Breast epithelium (tissue), 4 donors: ENCODE results near the gene TUBGCP2. TPM values are rescaled to one million over a fixed set of nuclear protein-coding genes. Genes with fewer than 3 reads are reported as not detected.

ENCODE experiments used
- DNase-seq, 2 donors: peaks; one replicate each; pipeline ENCODE4 v3.0.0-alpha.2; 2019; ENCODE audit warnings: low spot score in 2 of 2
- H3K27ac ChIP-seq, 2 donors: fragments of 200-600 bp; sonication (generic) in 1 of 2; one replicate each; pipeline ENCODE4 v1.5.1; 2016 to 2019; ENCODE audit warnings: mild to moderate bottlenecking in 1 of 2
- H3K27me3 ChIP-seq, 2 donors: fragments of 200-600 bp; sonication (generic) in 1 of 2; one replicate each; pipeline versions ENCODE4 v1.5.1 to v1.6.0; 2017 to 2019; ENCODE audit warnings: control low read depth in 1 of 2, mild to moderate bottlenecking in 1 of 2
- H3K36me3 ChIP-seq: fragments of 200-600 bp; one replicate; pipeline ENCODE4 v1.5.1; 2019
- H3K4me1 ChIP-seq, 2 donors: fragments of 200-600 bp; sonication (generic); one replicate each; pipeline ENCODE4 v1.5.1; 2016 to 2019; ENCODE audit warnings: control low read depth in 1 of 2
- H3K4me3 ChIP-seq, 3 donors: fragments of 200-600 bp; sonication (generic); 1 replicate in 2 of 3; 2 replicates in 1 of 3; pipeline ENCODE4 v1.5.1; 2016 to 2019; ENCODE audit warnings: mild to moderate bottlenecking in 3 of 3, moderate library complexity in 2 of 3
- H3K9me3 ChIP-seq, 2 donors: fragments of 200-600 bp; sonication (generic) in 1 of 2; one replicate each; pipeline ENCODE4 v1.5.1; 2016 to 2019; ENCODE audit warnings: control low read depth in 1 of 2
- POLR2A ChIP-seq: fragments of 450-650 bp; IDR thresholded peaks from one replicate; pipeline ENCODE4 v1.6.1; 2016; ENCODE audit warnings: antibody characterized with exemption, mild to moderate bottlenecking, moderate library complexity
- POLR2AphosphoS5 ChIP-seq, 3 donors: sonication (generic); formaldehyde crosslinking; IDR thresholded peaks; one replicate each; pipeline ENCODE4 v1.6.1; 2017; ENCODE audit warnings: antibody characterized with exemption in 3 of 3
- intact Hi-C: fragments of 100-400 bp; cut with DNase I; formaldehyde crosslinking; loops from one replicate; pipeline ENCODE4 v1.15.1; 2023; ENCODE audit warnings: low total_unique reads
- total RNA-seq, 3 donors: library from RNA; depleted of rRNA; stranded (reverse); fragments of >200 nt; gene quantifications; one replicate each; pipeline ENCODE4 v1.1.0, GENCODE V29; 2016
- TF ChIP-seq, protein P1 (sequence below), 3 donors: fragments of 450-650 bp; IDR thresholded peaks; one replicate each; pipeline ENCODE4 v1.5.1; 2016 to 2017; ENCODE audit warnings: antibody characterized with exemption in 3 of 3, mild to moderate bottlenecking in 3 of 3, moderate library complexity in 3 of 3

The TUBGCP2 gene
- total RNA-seq, 3 donors from 2014 or later: 33.6 to 40.0 (median 39.5) TPM

DNA sequence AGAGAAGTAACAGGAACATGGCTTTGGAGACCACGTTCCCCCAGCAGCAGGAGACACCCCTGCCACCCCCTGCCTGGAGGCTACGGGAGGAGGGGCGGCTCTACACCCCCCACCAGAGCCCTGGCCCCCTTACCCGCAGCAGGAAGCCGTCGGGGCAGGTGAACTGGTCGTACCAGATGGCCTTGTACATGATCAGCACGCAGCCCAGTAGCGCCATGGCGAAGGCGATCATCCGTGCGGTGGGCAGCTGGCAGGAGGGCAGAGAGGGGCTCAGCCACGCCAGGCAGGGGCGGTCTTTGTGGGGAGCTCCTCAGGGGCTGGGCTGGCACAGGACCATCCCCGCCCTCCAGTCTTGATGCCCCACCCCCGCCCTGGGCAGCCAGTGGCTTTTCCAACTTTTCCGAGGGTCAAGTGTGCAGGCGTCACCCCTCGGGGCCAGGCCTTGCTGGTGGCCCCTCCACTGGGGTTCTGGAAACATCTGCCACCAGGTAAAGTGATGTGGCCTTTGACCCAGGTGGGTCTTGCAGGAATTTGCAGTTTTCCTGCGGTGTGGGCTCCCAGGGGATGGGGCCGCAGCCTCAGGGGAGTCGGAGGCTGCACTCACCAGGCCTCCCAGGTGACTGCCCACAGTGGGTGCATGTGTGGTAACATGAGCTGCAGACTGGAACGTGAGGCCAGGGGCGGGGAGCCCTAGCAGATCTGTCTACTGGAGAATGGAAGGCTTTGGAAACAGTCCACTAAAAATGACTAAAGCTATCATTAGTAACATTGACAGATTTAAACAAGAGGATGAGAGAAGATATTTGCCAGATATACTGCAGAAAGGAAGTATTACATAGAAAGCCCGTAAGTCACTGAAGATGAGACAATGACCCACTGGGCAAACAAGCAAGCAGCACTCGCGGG lies 18.3 kb upstream of the TUBGCP2 start:
- no peak overlapping the region for H3K4me3 ChIP-seq
- peaks cover 6 to 56% of the 10 kb centered on the region in 2 donors for H3K27me3 ChIP-seq
- TF ChIP-seq POLR2A (no peak), POLR2AphosphoS5 (IDR thresholded peaks at IDR 0.05) (no peak)
- TF ChIP-seq, protein P1, sequence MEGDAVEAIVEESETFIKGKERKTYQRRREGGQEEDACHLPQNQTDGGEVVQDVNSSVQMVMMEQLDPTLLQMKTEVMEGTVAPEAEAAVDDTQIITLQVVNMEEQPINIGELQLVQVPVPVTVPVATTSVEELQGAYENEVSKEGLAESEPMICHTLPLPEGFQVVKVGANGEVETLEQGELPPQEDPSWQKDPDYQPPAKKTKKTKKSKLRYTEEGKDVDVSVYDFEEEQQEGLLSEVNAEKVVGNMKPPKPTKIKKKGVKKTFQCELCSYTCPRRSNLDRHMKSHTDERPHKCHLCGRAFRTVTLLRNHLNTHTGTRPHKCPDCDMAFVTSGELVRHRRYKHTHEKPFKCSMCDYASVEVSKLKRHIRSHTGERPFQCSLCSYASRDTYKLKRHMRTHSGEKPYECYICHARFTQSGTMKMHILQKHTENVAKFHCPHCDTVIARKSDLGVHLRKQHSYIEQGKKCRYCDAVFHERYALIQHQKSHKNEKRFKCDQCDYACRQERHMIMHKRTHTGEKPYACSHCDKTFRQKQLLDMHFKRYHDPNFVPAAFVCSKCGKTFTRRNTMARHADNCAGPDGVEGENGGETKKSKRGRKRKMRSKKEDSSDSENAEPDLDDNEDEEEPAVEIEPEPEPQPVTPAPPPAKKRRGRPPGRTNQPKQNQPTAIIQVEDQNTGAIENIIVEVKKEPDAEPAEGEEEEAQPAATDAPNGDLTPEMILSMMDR (IDR thresholded peaks at IDR 0.05): no peak
- H3K27ac ChIP-seq: no peak overlapping the region
- no peak for DNase-seq
- peaks cover 0 to 5% of the 10 kb centered on the region in 2 donors for H3K4me1 ChIP-seq
- H3K36me3 ChIP-seq: no peaks in the 10 kb centered on the region
- intact Hi-C loops: no loop called here
- no peaks in the 10 kb centered on the region for H3K9me3 ChIP-seq

DNA sequence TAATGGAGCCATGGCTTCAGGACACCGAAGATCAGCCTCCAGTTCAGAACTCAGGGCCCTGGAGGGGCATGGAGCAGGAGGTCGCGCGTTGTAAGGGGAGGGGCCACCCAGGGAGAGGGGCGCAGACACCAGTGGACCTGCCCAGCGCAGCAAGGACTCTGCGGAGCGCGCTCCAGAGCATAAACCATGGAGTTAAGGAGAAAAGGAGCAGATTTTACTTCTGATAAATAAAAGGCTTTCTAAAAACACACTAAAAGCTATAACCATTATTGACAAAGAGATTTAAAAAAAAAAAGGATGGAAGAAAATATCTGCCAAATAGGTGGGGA lies 17.5 kb upstream of the TUBGCP2 start:
- peak overlapping the region in 2 of 3 donors; percentile 52 to 68 for H3K4me3 ChIP-seq
- no peaks in the 10 kb centered on the region for H3K36me3 ChIP-seq
- H3K27me3 ChIP-seq: peaks cover 6 to 52% of the 10 kb centered on the region in 2 donors
- TF ChIP-seq, protein P1 (IDR thresholded peaks at IDR 0.05): no peak
- no peak for TF ChIP-seq POLR2A
- no peak for TF ChIP-seq POLR2AphosphoS5 (IDR thresholded peaks at IDR 0.05)
- peaks cover 0 to 5% of the 10 kb centered on the region in 2 donors for H3K4me1 ChIP-seq
- H3K9me3 ChIP-seq: no peaks in the 10 kb centered on the region
- no peak overlapping the region for H3K27ac ChIP-seq
- intact Hi-C loops: no loop called here
- DNase-seq: no peak

DNA sequence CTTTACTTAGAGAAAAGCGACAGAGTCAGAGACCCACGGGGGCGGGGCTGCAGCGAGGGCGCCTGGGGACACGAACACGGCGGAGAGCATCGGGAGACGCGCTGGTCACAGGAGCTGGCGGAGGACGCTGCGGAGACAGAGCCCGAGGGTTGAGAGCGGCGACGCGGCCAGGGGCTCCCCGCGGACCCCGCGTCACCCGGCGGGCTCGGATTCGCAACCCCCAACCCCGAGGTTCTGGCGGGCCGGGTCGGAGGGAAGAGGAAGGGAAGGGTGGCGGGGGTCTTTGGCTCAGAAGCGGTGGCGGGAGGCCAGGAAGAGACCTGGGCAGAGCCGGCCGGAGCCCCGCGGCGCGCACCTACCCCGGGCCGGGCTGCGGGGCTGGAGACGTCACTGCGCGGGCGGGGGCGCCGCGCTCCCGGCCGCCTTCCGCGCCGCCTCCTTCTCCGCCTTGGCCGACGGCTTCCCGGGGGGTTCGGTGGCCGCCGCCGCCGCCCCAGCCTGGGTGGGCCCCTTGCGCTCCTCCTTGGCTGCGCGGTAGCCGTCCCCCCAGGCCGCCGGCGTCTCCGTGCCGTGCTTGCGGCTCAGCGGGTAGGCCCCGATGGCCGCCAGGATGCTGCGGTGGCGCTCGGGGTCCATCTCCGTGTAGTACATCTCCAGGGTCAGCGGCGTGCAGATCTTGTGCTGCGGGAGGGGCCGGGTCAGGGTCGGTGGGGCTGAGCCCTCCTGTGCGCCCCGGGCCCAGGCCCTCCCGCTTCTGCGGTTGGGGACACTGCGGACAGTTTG lies 17.0 kb upstream of the TUBGCP2 start:
- Histone ChIP-seq H3K4me1 (peaks cover 0 to 5% of the 10 kb centered on the region in 2 donors), H3K4me3 (peak overlapping the region; percentile 3 to 68 (median 52)), H3K27ac (no peak overlapping the region), H3K9me3 (peaks cover 0 to 3% of the 10 kb centered on the region in 2 donors), H3K27me3 (peaks cover 6 to 49% of the 10 kb centered on the region in 2 donors), H3K36me3 (no peaks in the 10 kb centered on the region)
- TF ChIP-seq, protein P1 (IDR thresholded peaks at IDR 0.05): no peak
- no peak for TF ChIP-seq POLR2A
- no peak for TF ChIP-seq POLR2AphosphoS5 (IDR thresholded peaks at IDR 0.05)
- intact Hi-C loops: no loop called here
- DNase-seq: no peak

DNA sequence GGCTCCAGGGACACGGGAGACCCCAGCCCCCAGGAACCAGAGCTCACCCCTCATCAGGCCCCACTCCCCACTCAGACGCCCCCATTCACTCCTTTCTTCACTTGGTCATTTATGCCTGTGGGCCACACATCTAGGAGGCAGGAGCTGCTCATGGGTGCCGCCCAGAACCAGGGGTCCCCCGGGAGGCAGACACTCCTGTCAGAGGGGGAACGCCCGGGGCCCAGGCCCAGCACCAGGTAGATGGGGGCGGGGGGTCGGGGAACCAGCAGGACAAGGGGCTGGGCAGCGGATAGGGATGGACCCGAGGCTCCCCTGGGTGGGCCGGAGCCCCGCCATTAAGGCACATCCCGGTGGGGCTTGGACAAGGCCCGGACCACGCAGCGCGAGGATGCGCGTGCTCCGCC lies 16.2 kb upstream of the TUBGCP2 start:
- Histone ChIP-seq H3K4me1 (peaks cover 0 to 5% of the 10 kb centered on the region in 2 donors), H3K27me3 (peaks cover 6 to 49% of the 10 kb centered on the region in 2 donors), H3K36me3 (no peaks in the 10 kb centered on the region), H3K9me3 (peaks cover 0 to 3% of the 10 kb centered on the region in 2 donors), H3K27ac (no peak overlapping the region), H3K4me3 (peak overlapping the region in 2 of 3 donors; percentile 52 to 68)
- DNase-seq: no peak
- TF ChIP-seq POLR2AphosphoS5 (IDR thresholded peaks at IDR 0.05) (no peak), POLR2A (no peak)
- TF ChIP-seq, protein P1 (IDR thresholded peaks at IDR 0.05): no peak
- intact Hi-C loops: no loop called here
